GM20000 (cell line): ENCODE measurements around the gene IFT81.

Experiments
- DNase-seq: peaks from one replicate; pipeline ENCODE4 v3.0.0; 2012; ENCODE audit warnings: low spot score
- TF ChIP-seq, protein P1 (sequence below): IDR thresholded peaks from 2 replicates; pipeline ENCODE4 v1.5.1; 2012; ENCODE audit warnings: mild to moderate bottlenecking, control low read depth; ENCODE audit errors: extremely low read depth, missing control alignments

The IFT81 gene

DNA sequence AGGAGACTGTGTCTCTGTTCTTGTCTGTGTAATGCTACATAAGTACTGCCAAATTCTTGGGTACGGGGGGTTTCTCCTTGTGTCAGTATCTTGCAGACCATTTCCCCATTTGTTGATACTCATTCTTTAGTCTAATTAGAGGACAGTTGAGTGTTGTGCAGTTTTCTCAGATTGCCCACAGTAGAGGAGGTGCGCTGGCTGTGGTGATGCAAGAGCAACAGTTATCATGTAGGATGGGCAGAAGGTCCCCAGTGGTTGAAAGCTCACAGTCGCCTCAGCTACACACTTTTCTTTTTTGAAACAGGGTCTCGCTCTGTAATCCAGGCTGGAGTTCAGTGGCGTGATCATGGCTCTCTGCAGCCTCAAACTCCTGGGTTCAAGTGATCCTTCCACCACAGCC is 119.1 kb downstream of the IFT81 start:
- TF ChIP-seq, protein P1, sequence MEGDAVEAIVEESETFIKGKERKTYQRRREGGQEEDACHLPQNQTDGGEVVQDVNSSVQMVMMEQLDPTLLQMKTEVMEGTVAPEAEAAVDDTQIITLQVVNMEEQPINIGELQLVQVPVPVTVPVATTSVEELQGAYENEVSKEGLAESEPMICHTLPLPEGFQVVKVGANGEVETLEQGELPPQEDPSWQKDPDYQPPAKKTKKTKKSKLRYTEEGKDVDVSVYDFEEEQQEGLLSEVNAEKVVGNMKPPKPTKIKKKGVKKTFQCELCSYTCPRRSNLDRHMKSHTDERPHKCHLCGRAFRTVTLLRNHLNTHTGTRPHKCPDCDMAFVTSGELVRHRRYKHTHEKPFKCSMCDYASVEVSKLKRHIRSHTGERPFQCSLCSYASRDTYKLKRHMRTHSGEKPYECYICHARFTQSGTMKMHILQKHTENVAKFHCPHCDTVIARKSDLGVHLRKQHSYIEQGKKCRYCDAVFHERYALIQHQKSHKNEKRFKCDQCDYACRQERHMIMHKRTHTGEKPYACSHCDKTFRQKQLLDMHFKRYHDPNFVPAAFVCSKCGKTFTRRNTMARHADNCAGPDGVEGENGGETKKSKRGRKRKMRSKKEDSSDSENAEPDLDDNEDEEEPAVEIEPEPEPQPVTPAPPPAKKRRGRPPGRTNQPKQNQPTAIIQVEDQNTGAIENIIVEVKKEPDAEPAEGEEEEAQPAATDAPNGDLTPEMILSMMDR, result no peak
- DNase-seq, result no peak

DNA sequence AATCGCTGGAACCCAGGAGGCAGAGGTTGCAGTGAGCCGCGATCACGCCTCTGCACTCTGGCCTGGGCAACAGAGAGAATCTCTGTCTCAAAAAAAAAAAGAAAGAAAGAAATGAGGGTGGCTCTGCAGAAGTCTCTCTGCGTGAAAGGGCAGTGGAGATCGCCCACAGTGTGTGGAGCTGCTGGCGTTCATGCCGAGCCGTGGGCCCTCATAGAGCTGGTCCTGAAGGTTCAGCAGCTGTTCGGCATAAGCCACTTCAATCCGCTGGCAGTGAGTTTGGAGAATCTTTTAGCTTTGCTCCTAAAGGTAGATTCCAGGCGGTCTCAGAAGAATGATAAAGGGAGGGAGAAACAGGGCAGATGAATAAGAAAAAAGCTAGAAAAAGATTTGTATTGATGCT is 120.2 kb downstream of the IFT81 start:
- no peak for DNase-seq
- TF ChIP-seq, protein P1, result no peak

DNA sequence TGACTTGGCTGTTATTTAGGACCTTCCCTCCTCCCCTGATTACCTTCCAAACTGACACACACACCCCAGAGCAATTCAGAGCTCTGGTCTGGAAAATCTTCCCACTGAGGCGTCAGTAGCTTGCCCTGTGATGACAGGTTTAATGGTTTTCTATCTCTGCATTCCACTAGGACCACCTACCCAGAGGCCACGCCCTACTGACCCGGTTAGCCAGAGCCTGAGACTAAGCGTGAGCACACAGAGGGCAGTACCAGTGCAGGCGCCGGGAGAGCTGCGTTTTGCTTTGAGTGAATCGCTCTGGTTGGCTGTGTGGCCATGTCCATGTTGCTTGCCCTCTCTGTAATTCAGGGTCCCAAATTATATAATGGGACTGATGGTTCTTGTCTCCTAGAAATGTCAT is 120.7 kb downstream of the IFT81 start:
- DNase-seq, result no peak
- TF ChIP-seq, protein P1, result no peak

DNA sequence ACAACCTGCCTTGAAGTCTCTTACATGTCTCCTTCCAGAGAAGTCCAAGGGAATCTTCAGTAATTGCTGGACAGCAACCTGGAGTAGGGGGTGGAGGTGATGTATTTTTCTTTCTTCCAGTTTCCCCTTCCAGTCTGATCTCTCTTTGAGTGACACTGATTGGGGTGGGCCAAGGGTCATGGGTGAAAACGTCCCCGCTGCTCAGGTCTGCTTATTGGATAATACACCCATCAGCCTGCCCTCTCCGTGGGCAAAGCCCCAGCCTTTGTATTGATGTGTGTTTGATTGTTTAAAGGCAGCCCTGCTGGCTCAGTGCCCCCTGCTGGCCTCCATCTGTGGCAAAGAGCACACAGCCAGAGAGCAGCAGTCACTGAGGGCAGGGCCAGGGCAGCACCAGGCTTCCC is 121.2 kb downstream of the IFT81 start:
- TF ChIP-seq, protein P1, result peak; percentile 62
- DNase-seq, result peak; percentile 52

DNA sequence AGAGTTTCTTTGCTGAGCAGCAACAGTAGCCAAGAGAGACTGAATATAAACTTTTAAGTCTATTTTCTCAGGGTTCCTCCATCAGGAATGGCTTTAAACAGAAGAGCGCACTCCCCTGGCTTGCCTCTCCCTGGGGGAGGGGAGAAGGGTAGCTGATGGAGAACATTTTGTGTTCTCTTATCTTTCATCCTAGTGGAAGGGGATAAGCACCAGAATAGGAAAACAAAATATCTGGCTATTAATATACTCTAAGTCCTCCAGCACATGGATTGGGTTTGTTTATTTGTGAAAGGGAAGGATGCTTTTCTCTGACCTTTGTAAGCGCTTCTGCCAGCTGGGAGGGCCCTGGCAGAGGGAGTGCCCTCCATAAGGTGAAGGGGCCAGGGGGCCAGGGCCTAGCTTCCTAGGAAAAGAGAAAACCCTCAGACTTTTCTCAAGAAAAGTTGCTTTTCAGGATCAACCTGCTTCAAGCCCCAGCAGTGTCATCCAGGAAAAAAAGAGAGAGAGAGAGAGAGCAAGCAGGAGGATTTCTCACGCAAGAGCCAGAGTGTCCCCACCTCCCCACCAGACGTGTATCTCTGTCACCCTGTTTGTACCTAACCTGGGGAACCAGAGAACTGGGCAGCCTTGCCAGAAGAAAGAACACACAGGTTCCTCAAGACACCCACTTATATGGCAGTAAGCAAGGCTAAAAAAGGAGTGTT is 122.6 kb downstream of the IFT81 start:
- no peak for DNase-seq
- TF ChIP-seq, protein P1, result no peak

DNA sequence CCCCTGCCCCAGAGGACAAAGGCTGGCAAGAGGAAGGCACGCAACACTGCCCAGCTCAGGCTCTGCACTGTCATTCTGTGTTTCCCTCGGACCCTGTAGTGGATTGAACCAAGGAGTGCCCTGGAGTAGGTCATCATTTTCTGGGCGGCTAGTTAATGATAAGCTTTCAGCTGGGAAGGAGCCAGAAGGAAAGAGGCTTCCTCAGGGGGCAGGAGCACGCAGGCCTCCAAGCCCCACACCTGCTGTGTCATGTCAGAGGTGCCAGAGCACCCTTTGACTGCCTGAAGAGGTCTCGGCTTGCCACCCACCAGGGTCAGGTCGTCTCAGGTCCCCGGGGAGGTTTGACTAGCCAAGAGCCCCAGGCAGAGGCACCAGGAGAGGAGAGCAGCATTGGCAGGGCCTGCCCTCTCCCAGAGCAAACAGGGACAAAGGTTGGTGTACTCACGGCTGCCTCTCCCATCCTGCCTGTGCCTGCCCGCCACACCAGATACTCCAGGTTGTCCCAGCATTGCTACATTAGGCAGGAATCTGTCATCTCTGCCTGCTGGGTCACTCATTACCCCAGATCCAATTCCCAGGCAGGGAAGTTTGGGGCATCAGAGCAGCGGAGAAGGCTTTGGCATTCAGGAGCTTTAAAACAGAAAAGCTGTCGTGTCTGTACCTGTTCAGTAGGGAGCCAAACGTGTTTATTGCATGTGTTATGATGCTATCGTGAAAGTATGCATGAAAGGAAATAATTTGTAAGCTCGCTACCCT is 123.4 kb downstream of the IFT81 start:
- no peak for DNase-seq
- TF ChIP-seq, protein P1, result no peak

DNA sequence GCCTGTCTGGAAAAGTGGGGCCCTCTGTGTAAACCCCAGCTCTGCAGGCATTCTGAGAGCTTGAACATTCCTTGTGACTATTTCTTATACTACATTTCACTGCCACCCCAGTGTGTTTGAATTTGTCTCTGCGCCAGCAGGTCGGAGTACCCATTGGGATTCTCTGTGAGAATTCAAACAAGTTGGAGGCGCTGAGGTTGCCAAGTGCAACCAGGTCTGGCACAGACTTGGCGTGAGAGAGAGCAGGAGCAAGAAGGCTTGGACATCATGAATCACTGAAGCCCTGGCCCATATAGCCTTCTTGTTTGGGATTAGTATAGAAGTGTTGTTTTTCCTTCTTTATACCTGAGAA is 123.9 kb downstream of the IFT81 start:
- DNase-seq, result no peak
- TF ChIP-seq, protein P1, result no peak
